22Rv1 (cell line): ENCODE data around the gene RDH5.

ENCODE experiments used
- ZFX ChIP-seq: fragments of 450-650 bp; IDR thresholded peaks from 2 replicates; pipeline ENCODE4 v1.6.1; 2017; ENCODE audit warnings: antibody characterized with exemption, borderline replicate concordance
- TF ChIP-seq, protein P1 (sequence below): fragments of 450-650 bp; IDR thresholded peaks from 2 replicates; pipeline ENCODE4 v1.5.1; 2017; ENCODE audit warnings: mild to moderate bottlenecking

- TF ChIP-seq, protein P1, sequence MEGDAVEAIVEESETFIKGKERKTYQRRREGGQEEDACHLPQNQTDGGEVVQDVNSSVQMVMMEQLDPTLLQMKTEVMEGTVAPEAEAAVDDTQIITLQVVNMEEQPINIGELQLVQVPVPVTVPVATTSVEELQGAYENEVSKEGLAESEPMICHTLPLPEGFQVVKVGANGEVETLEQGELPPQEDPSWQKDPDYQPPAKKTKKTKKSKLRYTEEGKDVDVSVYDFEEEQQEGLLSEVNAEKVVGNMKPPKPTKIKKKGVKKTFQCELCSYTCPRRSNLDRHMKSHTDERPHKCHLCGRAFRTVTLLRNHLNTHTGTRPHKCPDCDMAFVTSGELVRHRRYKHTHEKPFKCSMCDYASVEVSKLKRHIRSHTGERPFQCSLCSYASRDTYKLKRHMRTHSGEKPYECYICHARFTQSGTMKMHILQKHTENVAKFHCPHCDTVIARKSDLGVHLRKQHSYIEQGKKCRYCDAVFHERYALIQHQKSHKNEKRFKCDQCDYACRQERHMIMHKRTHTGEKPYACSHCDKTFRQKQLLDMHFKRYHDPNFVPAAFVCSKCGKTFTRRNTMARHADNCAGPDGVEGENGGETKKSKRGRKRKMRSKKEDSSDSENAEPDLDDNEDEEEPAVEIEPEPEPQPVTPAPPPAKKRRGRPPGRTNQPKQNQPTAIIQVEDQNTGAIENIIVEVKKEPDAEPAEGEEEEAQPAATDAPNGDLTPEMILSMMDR = peak; percentile 47
- no peak for TF ChIP-seq ZFX
Observed at GRCh38 chr12:55724940-55725309, 4.7 kb downstream of the RDH5 start.
